SK-N-SH treated with all-trans-retinoic acid at 6 μM for 48 hours (cell line): ENCODE data around the gene ABCB1.

Source experiments
- OSR1 ChIP-seq: fragments of 250-450 bp; sonication (Bioruptor Pico); IDR thresholded peaks from 2 replicates; pipeline ENCODE4 v1.8.0; 2022; ENCODE audit warnings: moderate library complexity, mild to moderate bottlenecking, inconsistent platforms
- ZNF565 ChIP-seq: fragments of 450-650 bp; formaldehyde crosslinking; conservative IDR thresholded peaks from 2 replicates; pipeline ENCODE4 v1.5.0; 2020; ENCODE audit warnings: low read depth, mild to moderate bottlenecking, moderate library complexity

DNA sequence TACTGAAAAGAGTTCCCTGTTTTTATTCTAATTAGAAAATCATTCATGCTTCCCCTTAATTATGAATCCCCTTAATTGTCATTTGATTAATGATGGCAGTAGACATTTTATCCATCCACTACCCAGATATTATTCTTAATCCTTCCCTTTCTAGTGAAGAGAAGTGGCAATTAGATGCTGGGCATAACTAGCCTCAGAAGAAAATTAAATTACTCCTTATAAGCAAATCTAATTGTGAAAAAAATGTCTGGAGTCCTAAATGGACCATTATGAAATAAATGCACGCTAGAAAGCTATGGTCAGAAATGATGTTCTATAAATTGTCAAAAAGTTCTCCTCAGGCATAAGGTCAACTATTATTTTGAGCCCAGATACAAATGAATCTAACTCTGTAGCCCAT is 4.5 kb downstream of the ABCB1 start:
- TF ChIP-seq OSR1 (no peak), ZNF565 (CRISPR knock-in tag) (no peak)
